ENCODE measurements around the gene TACSTD2.

- TF ChIP-seq POLR2A (IDR thresholded peaks at IDR 0.05): no peak
- TF ChIP-seq CTCF (IDR thresholded peaks at IDR 0.05): no peak
Measured at GRCh38 chr1:58591806-58592205, 14.8 kb upstream of the TACSTD2 start.
